Effector memory CD8-positive, alpha-beta T cell (primary cell): ENCODE data around the gene KASH5.

Experiments used
- ATAC-seq: fragments of 150-1000 bp; cut with Tn5 transposase; replicated peaks from 2 replicates; pipeline ENCODE4 v1.10.0; 2021; ENCODE audit warnings: mild to moderate bottlenecking, moderate library complexity
- DNase-seq, 3 experiments: peaks; one replicate each; pipeline ENCODE4 v3.0.0; 2021
- H3K27ac Mint-ChIP-seq, 2 donors: one replicate each; pipeline ENCODE4 v1.8.0; 2022; ENCODE audit warnings: mild to moderate bottlenecking in 2 of 2, mixed read lengths in 2 of 2, moderate library complexity in 2 of 2
- H3K27me3 Mint-ChIP-seq, 2 donors: one replicate each; pipeline ENCODE4 v1.8.0; 2022; ENCODE audit warnings: mixed read lengths in 2 of 2
- H3K36me3 Mint-ChIP-seq: one replicate; pipeline ENCODE4 v1.8.0; 2022; ENCODE audit warnings: mild to moderate bottlenecking, moderate library complexity, mixed read lengths; ENCODE audit not compliant: insufficient read depth
- H3K4me1 Mint-ChIP-seq, 2 donors: one replicate each; pipeline ENCODE4 v1.8.0; 2022; ENCODE audit warnings: low read depth in 2 of 2, mixed read lengths in 2 of 2
- H3K4me3 Mint-ChIP-seq, 2 donors: one replicate each; pipeline ENCODE4 v1.8.0; 2022; ENCODE audit warnings: mild to moderate bottlenecking in 2 of 2, mixed read lengths in 2 of 2, moderate library complexity in 2 of 2
- H3K9me3 Mint-ChIP-seq, 2 donors: one replicate each; pipeline ENCODE4 v1.8.0; 2022; ENCODE audit warnings: mixed read lengths in 2 of 2

KASH5 gene

DNA sequence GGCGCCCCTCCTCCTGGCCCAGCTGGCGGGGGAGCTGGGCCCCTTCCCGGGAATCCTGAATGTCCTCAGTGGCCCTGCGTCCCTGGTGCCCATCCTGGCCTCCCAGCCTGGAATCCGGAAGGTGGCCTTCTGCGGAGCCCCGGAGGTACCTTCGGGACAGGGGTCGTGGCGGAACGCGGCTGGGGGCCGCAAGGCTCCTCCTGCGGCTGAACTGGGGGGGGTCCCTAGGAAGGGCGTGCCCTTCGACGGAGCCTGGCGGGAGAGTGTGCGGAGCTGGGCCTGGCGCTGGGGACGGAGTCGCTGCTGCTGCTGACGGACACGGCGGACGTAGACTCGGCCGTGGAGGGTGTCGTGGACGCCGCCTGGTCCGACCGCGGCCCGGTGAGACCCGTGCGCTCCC is 73.6 kb downstream of the KASH5 start:
- Mint-ChIP-seq H3K36me3 (peaks cover 26% of the 10 kb centered on the region), H3K27ac (no peak overlapping the region), H3K4me3 (no peak overlapping the region), H3K27me3 (no peaks in the 10 kb centered on the region), H3K9me3 (no peaks in the 10 kb centered on the region), H3K4me1 (peaks cover 5 to 11% of the 10 kb centered on the region in 2 donors)
- DNase-seq (no peak), ATAC-seq (no peak)

DNA sequence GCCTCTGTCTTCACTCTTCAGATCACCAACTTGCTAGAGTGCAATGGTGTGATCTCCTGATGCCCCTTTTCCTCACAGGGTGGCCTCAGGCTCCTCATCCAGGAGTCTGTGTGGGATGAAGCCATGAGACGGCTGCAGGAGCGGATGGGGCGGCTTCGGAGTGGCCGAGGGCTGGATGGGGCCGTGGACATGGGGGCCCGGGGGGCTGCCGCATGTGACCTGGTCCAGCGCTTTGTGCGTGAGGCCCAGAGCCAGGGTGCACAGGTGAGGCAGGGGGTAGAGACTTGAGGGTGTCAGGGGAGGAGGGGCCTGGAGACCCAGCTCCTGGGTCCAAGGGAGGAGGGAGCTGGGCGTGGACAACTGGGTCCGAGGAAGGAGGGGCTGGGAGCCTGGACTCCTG is 74.4 kb downstream of the KASH5 start:
- H3K4me1 Mint-ChIP-seq, result peaks cover 0 to 9% of the 10 kb centered on the region in 2 donors
- DNase-seq, result no peak
- H3K9me3 Mint-ChIP-seq, result no peaks in the 10 kb centered on the region
- H3K4me3 Mint-ChIP-seq, result no peak overlapping the region
- H3K27me3 Mint-ChIP-seq, result no peaks in the 10 kb centered on the region
- no peak for ATAC-seq
- no peak overlapping the region for H3K27ac Mint-ChIP-seq
- H3K36me3 Mint-ChIP-seq, result peaks cover 26% of the 10 kb centered on the region

DNA sequence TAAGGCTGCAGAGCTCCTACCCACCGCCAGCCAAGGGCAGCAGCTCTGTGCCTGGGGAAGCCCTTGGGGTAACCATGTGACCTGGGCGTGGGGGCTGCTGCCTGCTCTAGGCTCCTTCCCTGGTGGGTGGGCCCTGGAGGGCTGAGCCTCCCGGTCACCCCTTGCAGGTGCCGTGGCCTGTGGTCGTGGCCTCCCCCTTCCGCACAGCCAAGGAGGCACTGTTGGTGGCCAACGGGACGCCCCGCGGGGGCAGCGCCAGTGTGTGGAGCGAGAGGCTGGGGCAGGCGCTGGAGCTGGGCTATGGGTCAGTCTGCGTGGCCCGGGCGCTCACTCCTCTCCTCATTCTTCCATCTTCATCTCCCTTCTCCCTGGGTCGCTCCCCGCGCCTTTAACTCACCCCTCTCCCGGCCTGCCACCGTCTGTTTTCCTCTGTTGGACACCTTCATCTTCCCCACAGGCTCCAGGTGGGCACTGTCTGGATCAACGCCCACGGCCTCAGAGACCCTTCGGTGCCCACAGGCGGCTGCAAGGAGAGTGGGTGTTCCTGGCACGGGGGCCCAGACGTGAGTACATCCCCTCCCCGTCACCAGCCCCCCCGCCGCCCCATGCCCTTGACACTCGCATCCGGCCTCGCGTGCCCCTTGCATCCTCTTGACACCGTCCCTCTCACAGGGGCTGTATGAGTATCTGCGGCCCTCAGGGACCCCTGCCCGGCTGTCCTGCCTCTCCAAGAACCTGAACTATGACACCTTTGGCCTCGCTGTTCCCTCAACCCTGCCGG is 76.1 kb downstream of the KASH5 start:
- H3K27me3 Mint-ChIP-seq, result no peaks in the 10 kb centered on the region
- H3K36me3 Mint-ChIP-seq, result peaks cover 25% of the 10 kb centered on the region
- peak overlapping the region; percentile 59 to 81 for H3K27ac Mint-ChIP-seq
- H3K4me3 Mint-ChIP-seq, result no peak overlapping the region
- DNase-seq, result no peak
- ATAC-seq, result no peak
- H3K9me3 Mint-ChIP-seq, result no peaks in the 10 kb centered on the region
- H3K4me1 Mint-ChIP-seq, result peaks cover 8% of the 10 kb centered on the region in 2 donors

DNA sequence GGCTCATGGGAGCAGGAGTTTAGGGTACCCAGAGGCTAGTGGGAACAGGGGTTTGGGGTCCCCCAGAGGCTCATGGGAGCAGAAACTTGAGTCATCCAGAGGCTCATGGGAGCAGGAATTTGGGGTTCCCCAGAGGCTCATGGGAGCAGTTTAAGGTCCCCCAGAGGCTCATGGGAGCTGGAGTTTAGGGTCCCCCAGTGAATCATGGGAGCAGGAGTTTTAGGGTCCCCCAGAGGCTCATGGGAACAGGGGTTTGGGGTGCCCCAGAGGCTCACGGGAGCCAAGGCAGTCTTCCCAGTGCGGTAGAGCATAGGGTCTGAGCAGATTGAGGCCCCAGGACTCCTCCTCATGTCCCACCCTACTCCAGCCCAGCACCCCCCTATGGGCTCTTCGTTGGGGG is 77.3 kb downstream of the KASH5 start:
- no peak overlapping the region for H3K4me3 Mint-ChIP-seq
- no peaks in the 10 kb centered on the region for H3K27me3 Mint-ChIP-seq
- peak overlapping the region in 1 of 2 donors; percentile 81 for H3K27ac Mint-ChIP-seq
- DNase-seq, result no peak
- no peaks in the 10 kb centered on the region for H3K9me3 Mint-ChIP-seq
- peaks cover 26% of the 10 kb centered on the region for H3K36me3 Mint-ChIP-seq
- ATAC-seq, result no peak
- H3K4me1 Mint-ChIP-seq, result peaks cover 13 to 15% of the 10 kb centered on the region in 2 donors
